ENCODE measurements around the gene EDEM2.

GRCh38 chr20:35196313-35196712, 49.2 kb upstream of the EDEM2 start:
- TF ChIP-seq CTCF (IDR thresholded peaks at IDR 0.05) (no peak), POLR2A (IDR thresholded peaks at IDR 0.05) (no peak), POLR2AphosphoS5 (IDR thresholded peaks at IDR 0.05) (no peak)

Data from prostate gland (tissue), 2 donors.